ENCODE results near the gene FBXO34. TPM values are rescaled to one million over a fixed set of nuclear protein-coding genes. Genes with fewer than 3 reads are reported as not detected.

Gene FBXO34
- total RNA-seq, 2 donors from 2014 or later: 44.1 to 51.6 TPM

GRCh38 chr14:55274751-55275150 is 3.5 kb downstream of the FBXO34 start:
- Mint-ChIP-seq H3K27ac (peak overlapping the region; percentile 69), H3K4me1 (peaks cover 41% of the 10 kb centered on the region), H3K27me3 (ENCODE audit: insufficient read depth) (no peaks in the 10 kb centered on the region), H3K36me3 (ENCODE audit: low read depth) (peaks cover 27% of the 10 kb centered on the region), H3K4me3 (no peak overlapping the region), H3K9me3 (peaks cover 20% of the 10 kb centered on the region)
- Histone ChIP-seq H3K4me1 (ENCODE audit: control insufficient read depth, insufficient read depth, low read length) (peaks cover 3% of the 10 kb centered on the region), H3K36me3 (ENCODE audit: control insufficient read depth, insufficient read depth, low read length) (peaks cover 30% of the 10 kb centered on the region), H3K4me3 (ENCODE audit: low read length) (peak overlapping the region; percentile 64), H3K9me3 (ENCODE audit: control insufficient read depth, low read length) (peaks cover 29% of the 10 kb centered on the region), H3K9ac (ENCODE audit: extremely low read depth, low read length, poor library complexity, severe bottlenecking) (no peak overlapping the region), H3K27ac (ENCODE audit: low read depth, low read length) (no peak overlapping the region), H3K27me3 (ENCODE audit: control insufficient read depth, insufficient read depth, low read length, poor library complexity, severe bottlenecking) (no peaks in the 10 kb centered on the region)
- TF ChIP-seq CTCF (conservative IDR thresholded peaks at IDR 0.05): no peak
- no peak for DNase-seq
- 83 to 93% methylated on average over 1 of the region's 1 CpG for WGBS, 2 experiments (ENCODE audit: insufficient coverage in 1 of 2, insufficient read length in 1 of 2)

- H3K9ac ChIP-seq (ENCODE audit: extremely low read depth, low read length, poor library complexity, severe bottlenecking): peak overlapping the region; percentile 36
- H3K4me3 ChIP-seq (ENCODE audit: low read length): peak overlapping the region; percentile 47
- no peaks in the 10 kb centered on the region for H3K27me3 ChIP-seq (ENCODE audit: control insufficient read depth, insufficient read depth, low read length, poor library complexity, severe bottlenecking)
- peak overlapping the region; percentile 91 for H3K27ac Mint-ChIP-seq
- peaks cover 3% of the 10 kb centered on the region for H3K4me1 ChIP-seq (ENCODE audit: control insufficient read depth, insufficient read depth, low read length)
- peaks cover 47% of the 10 kb centered on the region for H3K36me3 ChIP-seq (ENCODE audit: control insufficient read depth, insufficient read depth, low read length)
- H3K4me3 Mint-ChIP-seq: peak overlapping the region; percentile 13
- no peaks in the 10 kb centered on the region for H3K27me3 Mint-ChIP-seq (ENCODE audit: insufficient read depth)
- no peak for TF ChIP-seq CTCF (conservative IDR thresholded peaks at IDR 0.05)
- DNase-seq: no peak
- peaks cover 33% of the 10 kb centered on the region for H3K9me3 ChIP-seq (ENCODE audit: control insufficient read depth, low read length)
- peaks cover 45% of the 10 kb centered on the region for H3K4me1 Mint-ChIP-seq
- H3K9me3 Mint-ChIP-seq: peaks cover 22% of the 10 kb centered on the region
- peaks cover 41% of the 10 kb centered on the region for H3K36me3 Mint-ChIP-seq (ENCODE audit: low read depth)
- 24% methylated on average over 3 of the region's 3 CpGs; no CpG with 5 or more reads in 1 of the 2 experiments for WGBS, 2 experiments (ENCODE audit: insufficient coverage in 1 of 2, insufficient read length in 1 of 2)
- no peak overlapping the region for H3K27ac ChIP-seq (ENCODE audit: low read depth, low read length)
Measured at GRCh38 chr14:55276736-55277135, 5.5 kb downstream of the FBXO34 start.

DNA sequence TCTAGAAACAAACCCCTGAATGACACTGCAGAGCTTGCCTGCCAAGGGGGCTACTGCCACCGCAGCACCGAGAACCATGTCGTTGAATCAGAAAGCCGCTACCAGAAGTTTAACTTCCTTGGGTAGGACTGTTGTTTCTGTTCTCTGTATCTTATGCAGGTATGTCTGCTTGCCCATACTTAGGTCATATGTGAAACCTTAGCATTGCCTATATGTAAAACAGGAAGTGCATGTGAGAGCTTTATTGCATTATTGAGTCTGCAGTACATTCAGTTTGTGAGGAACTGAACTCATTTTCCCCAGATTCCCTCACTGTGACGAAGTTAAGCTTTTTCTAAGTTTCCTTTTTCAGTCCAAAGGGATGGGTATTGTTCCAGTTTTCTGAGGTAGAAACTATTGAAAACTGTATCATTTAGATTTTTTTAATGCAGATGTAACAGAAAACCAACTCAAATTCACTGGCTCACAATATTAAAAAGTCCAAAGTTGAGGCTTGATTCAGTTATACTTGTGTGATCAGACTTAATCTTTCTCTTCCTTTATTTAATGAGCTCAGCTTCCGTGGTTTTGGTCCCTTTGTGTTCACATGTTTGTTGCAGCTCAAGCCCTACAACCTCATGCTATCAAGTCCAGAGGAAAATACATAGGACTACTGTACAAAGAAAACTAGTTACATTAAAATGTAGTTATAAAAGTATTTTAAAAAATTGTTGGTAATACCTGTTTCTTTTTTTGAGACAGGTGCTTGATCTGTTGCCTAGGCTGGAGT is 6.9 kb downstream of the FBXO34 start:
- Mint-ChIP-seq H3K4me3 (peak overlapping the region; percentile 37), H3K27me3 (ENCODE audit: insufficient read depth) (no peaks in the 10 kb centered on the region), H3K9me3 (peaks cover 22% of the 10 kb centered on the region), H3K4me1 (peaks cover 52% of the 10 kb centered on the region), H3K36me3 (ENCODE audit: low read depth) (peaks cover 49% of the 10 kb centered on the region), H3K27ac (peak overlapping the region; percentile 91)
- peak overlapping the region; percentile 36 for H3K9ac ChIP-seq (ENCODE audit: extremely low read depth, low read length, poor library complexity, severe bottlenecking)
- H3K36me3 ChIP-seq (ENCODE audit: control insufficient read depth, insufficient read depth, low read length): peaks cover 58% of the 10 kb centered on the region
- WGBS, 2 experiments (ENCODE audit: insufficient coverage in 1 of 2, insufficient read length in 1 of 2): 81 to 86% methylated on average over 4 to 6 of the region's 6 CpGs
- no peaks in the 10 kb centered on the region for H3K27me3 ChIP-seq (ENCODE audit: control insufficient read depth, insufficient read depth, low read length, poor library complexity, severe bottlenecking)
- H3K9me3 ChIP-seq (ENCODE audit: control insufficient read depth, low read length): peaks cover 33% of the 10 kb centered on the region
- no peak for TF ChIP-seq CTCF (conservative IDR thresholded peaks at IDR 0.05)
- H3K4me1 ChIP-seq (ENCODE audit: control insufficient read depth, insufficient read depth, low read length): peaks cover 3% of the 10 kb centered on the region
- H3K27ac ChIP-seq (ENCODE audit: low read depth, low read length): no peak overlapping the region
- no peak for DNase-seq
- H3K4me3 ChIP-seq (ENCODE audit: low read length): peak overlapping the region; percentile 47
